ENCODE results near the gene RNF222.
A peak's percentile ranks its signal among the peaks of the same experiment; 100 is the strongest.

DNA sequence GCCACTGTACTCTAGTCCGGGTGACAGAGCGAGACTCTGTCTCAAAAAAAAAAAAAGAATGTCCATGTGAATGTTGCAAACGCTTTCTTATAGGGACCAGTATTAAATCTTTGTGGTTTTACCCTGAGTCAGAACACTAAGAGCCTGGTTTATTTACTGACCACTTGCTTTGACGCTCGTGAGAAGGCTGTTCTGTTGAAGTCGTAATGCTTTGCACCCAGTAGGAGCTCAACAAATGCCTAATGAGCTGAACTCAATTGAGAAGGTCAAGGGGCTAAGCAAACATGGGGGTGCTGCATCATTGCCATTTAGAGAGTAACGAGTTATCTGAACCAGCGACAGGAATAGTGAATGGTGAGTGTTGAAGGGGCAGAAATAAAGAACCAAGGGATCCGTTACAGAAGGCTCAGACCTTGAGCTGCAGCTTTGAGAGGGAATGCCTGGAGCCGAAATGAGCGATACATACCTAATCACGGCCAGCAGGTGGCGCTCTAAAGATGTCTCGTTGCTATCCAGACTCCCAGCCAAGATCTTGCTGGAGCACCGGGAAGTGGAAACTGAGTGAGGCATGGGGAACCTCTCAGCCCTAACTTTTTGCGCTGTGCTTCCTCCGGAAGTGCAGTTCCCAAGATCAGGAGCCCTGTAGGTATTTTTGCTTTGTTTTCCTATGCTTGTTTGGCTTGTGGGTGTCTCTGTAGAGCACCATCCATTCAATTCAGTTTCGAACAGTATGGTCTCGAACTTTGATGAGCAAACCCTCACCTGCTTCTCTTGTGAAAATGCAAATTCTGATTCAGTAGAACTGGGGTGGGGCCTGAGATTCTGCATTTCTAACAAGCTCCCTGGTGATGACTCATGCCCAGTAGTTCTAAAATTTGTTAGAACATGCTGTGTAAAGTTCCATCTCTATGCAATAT lies 12.6 kb upstream of the RNF222 start:
- TF ChIP-seq, protein P1, sequence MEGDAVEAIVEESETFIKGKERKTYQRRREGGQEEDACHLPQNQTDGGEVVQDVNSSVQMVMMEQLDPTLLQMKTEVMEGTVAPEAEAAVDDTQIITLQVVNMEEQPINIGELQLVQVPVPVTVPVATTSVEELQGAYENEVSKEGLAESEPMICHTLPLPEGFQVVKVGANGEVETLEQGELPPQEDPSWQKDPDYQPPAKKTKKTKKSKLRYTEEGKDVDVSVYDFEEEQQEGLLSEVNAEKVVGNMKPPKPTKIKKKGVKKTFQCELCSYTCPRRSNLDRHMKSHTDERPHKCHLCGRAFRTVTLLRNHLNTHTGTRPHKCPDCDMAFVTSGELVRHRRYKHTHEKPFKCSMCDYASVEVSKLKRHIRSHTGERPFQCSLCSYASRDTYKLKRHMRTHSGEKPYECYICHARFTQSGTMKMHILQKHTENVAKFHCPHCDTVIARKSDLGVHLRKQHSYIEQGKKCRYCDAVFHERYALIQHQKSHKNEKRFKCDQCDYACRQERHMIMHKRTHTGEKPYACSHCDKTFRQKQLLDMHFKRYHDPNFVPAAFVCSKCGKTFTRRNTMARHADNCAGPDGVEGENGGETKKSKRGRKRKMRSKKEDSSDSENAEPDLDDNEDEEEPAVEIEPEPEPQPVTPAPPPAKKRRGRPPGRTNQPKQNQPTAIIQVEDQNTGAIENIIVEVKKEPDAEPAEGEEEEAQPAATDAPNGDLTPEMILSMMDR (IDR thresholded peaks at IDR 0.05): peak; percentile 96
- TF ChIP-seq POLR2A (IDR thresholded peaks at IDR 0.05; ENCODE audit: low read length): no peak
- TF ChIP-seq, protein P2, sequence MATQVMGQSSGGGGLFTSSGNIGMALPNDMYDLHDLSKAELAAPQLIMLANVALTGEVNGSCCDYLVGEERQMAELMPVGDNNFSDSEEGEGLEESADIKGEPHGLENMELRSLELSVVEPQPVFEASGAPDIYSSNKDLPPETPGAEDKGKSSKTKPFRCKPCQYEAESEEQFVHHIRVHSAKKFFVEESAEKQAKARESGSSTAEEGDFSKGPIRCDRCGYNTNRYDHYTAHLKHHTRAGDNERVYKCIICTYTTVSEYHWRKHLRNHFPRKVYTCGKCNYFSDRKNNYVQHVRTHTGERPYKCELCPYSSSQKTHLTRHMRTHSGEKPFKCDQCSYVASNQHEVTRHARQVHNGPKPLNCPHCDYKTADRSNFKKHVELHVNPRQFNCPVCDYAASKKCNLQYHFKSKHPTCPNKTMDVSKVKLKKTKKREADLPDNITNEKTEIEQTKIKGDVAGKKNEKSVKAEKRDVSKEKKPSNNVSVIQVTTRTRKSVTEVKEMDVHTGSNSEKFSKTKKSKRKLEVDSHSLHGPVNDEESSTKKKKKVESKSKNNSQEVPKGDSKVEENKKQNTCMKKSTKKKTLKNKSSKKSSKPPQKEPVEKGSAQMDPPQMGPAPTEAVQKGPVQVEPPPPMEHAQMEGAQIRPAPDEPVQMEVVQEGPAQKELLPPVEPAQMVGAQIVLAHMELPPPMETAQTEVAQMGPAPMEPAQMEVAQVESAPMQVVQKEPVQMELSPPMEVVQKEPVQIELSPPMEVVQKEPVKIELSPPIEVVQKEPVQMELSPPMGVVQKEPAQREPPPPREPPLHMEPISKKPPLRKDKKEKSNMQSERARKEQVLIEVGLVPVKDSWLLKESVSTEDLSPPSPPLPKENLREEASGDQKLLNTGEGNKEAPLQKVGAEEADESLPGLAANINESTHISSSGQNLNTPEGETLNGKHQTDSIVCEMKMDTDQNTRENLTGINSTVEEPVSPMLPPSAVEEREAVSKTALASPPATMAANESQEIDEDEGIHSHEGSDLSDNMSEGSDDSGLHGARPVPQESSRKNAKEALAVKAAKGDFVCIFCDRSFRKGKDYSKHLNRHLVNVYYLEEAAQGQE (IDR thresholded peaks at IDR 0.05): no peak
- TF ChIP-seq, protein P3, sequence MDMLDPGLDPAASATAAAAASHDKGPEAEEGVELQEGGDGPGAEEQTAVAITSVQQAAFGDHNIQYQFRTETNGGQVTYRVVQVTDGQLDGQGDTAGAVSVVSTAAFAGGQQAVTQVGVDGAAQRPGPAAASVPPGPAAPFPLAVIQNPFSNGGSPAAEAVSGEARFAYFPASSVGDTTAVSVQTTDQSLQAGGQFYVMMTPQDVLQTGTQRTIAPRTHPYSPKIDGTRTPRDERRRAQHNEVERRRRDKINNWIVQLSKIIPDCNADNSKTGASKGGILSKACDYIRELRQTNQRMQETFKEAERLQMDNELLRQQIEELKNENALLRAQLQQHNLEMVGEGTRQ (IDR thresholded peaks at IDR 0.05): no peak
- peak; percentile 90 for TF ChIP-seq RAD21 (conservative IDR thresholded peaks at IDR 0.05 in 1 of 2, IDR thresholded peaks at IDR 0.05 in 1 of 2)
- TF ChIP-seq, protein P4, sequence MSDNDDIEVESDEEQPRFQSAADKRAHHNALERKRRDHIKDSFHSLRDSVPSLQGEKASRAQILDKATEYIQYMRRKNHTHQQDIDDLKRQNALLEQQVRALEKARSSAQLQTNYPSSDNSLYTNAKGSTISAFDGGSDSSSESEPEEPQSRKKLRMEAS (IDR thresholded peaks at IDR 0.05): no peak; the same call in 1 of the 2 replicates
- no peak for TF ChIP-seq JUNB (IDR thresholded peaks at IDR 0.05)
- no peak for TF ChIP-seq BHLHE40 (IDR thresholded peaks at IDR 0.05; ENCODE audit: low read depth, low read length)
- no peak for TF ChIP-seq EP300 (IDR thresholded peaks at IDR 0.05)
